SK-N-SH (cell line): ENCODE data around the gene SUMF1. TPM values are rescaled to one million over a fixed set of nuclear protein-coding genes. Genes with fewer than 3 reads are reported as not detected.

Source experiments
- CTCF ChIA-PET: fragments of 300-600, 350-600 bp; formaldehyde crosslinking; extraction: SDS; loops from one replicate; lab custom pipeline; 2021; lab: Yijun Ruan, JAX
- POLR2A ChIA-PET: fragments of 350-600 bp; sonication (Branson Sonifier 250); formaldehyde crosslinking; extraction: SDS; loops from one replicate; lab custom pipeline; 2020; ENCODE audit warnings: antibody characterized with exemption, inconsistent platforms; lab: Yijun Ruan, JAX
- DNase-seq: peaks from one replicate; pipeline ENCODE4 v3.0.0; 2012
- H2AFZ ChIP-seq: fragments of 200-600 bp; sonication (generic); 2 replicates; pipeline ENCODE4 v1.8.1; 2016; ENCODE audit warnings: antibody characterized with exemption, mild to moderate bottlenecking, low read depth
- H3F3A ChIP-seq: fragments of 200-600 bp; sonication (generic); replicated peaks from 2 replicates; pipeline ENCODE3; 2016; ENCODE audit warnings: antibody characterized with exemption, mild to moderate bottlenecking; ENCODE audit not compliant: insufficient read depth
- H3K27ac ChIP-seq, 2 experiments: fragments of 200-500 bp in 1 of 2; fragments of 200-600 bp in 1 of 2; sonication (Bioruptor generic) in 1 of 2; sonication (generic), shearing (Covaris generic) in 1 of 2; 2 replicates each; pipeline versions ENCODE4 v1.5.1 to v1.6.1; 2014 to 2016; ENCODE audit warnings: low read depth in 2 of 2, inconsistent platforms in 1 of 2, low read length in 1 of 2, mild to moderate bottlenecking in 1 of 2, mixed read lengths in 1 of 2
- H3K27me3 ChIP-seq: fragments of 200-600 bp; sonication (generic), shearing (Covaris generic); 2 replicates; pipeline ENCODE4 v1.6.1; 2016; ENCODE audit warnings: mixed run types; ENCODE audit not compliant: insufficient read depth
- H3K36me3 ChIP-seq, 2 experiments: fragments of 200-500 bp in 1 of 2; fragments of 200-600 bp in 1 of 2; sonication (Bioruptor generic) in 1 of 2; sonication (generic) in 1 of 2; replicated peaks in 1 of 2; 2 replicates each; pipeline versions ENCODE3 to v1.5.1; 2014 to 2016; ENCODE audit warnings: low read length in 1 of 2, mild to moderate bottlenecking in 1 of 2; ENCODE audit not compliant: insufficient read depth in 2 of 2, control insufficient read depth in 1 of 2
- H3K4me1 ChIP-seq, 2 experiments: fragments of 200-500 bp in 1 of 2; fragments of 200-600 bp in 1 of 2; sonication (Bioruptor generic) in 1 of 2; sonication (generic), shearing (Covaris generic) in 1 of 2; 2 replicates each; pipeline versions ENCODE4 v1.5.1 to v1.6.1; 2014 to 2016; ENCODE audit warnings: low read depth in 1 of 2, low read length in 1 of 2, mixed run types in 1 of 2; ENCODE audit not compliant: insufficient read depth in 2 of 2, control insufficient read depth in 1 of 2
- H3K4me2 ChIP-seq: fragments of 200-600 bp; sonication (generic), shearing (Covaris generic); 2 replicates; pipeline ENCODE4 v1.6.1; 2017; ENCODE audit warnings: mixed run types
- H3K4me3 ChIP-seq, 2 experiments: fragments of 200-500 bp in 1 of 2; fragments of 200-600 bp in 1 of 2; sonication (Bioruptor generic) in 1 of 2; sonication (generic), shearing (Covaris generic) in 1 of 2; 2 replicates each; pipeline versions ENCODE4 v1.5.1 to v1.8.1; 2014 to 2016; ENCODE audit warnings: low read depth in 2 of 2, inconsistent platforms in 1 of 2, low read length in 1 of 2, mild to moderate bottlenecking in 1 of 2, mixed read lengths in 1 of 2, moderate library complexity in 1 of 2
- H3K79me2 ChIP-seq: fragments of 200-600 bp; sonication (generic); 2 replicates; pipeline ENCODE4 v1.8.1; 2017; ENCODE audit warnings: mild to moderate bottlenecking; ENCODE audit not compliant: insufficient read depth
- H3K9ac ChIP-seq: fragments of 200-600 bp; sonication (generic); 2 replicates; pipeline ENCODE4 v1.6.1; 2017; ENCODE audit warnings: mixed run types
- H3K9me2 ChIP-seq: fragments of 200-600 bp; sonication (generic); 2 replicates; pipeline ENCODE4 v1.6.1; 2017; ENCODE audit warnings: mixed run types
- H3K9me3 ChIP-seq: fragments of 200-600 bp; sonication (generic); 2 replicates; pipeline ENCODE4 v1.6.1; 2017; ENCODE audit warnings: mixed run types, mild to moderate bottlenecking, moderate library complexity
- H4K20me1 ChIP-seq: fragments of 200-600 bp; sonication (generic); 2 replicates; pipeline ENCODE4 v1.6.1; 2017; ENCODE audit warnings: mild to moderate bottlenecking, mixed run types; ENCODE audit not compliant: insufficient read depth
- ELF1 ChIP-seq: IDR thresholded peaks from 2 replicates; pipeline ENCODE4 v1.4.0; 2012
- EP300 ChIP-seq, 2 experiments: IDR thresholded peaks; 2 replicates each; pipeline versions ENCODE4 v1.4.0 to v1.6.1; 2012; ENCODE audit warnings: borderline replicate concordance in 1 of 2, low read depth in 1 of 2, low read length in 1 of 2
- FOSL2 ChIP-seq: IDR thresholded peaks from 2 replicates; pipeline ENCODE4 v1.4.0; 2012; ENCODE audit warnings: low read depth, mild to moderate bottlenecking, moderate library complexity, borderline replicate concordance
- JUND ChIP-seq: IDR thresholded peaks from 2 replicates; pipeline ENCODE4 v1.4.0; 2012
- MXI1 ChIP-seq: IDR thresholded peaks from 2 replicates; pipeline ENCODE4 v1.6.1; 2012; ENCODE audit warnings: mild to moderate bottlenecking, low read depth, low read length, improper control_type of control experiment
- NRF1 ChIP-seq: IDR thresholded peaks from 2 replicates; pipeline ENCODE4 v1.6.1; 2012; ENCODE audit warnings: low read depth, mild to moderate bottlenecking, low read length
- POLR2AphosphoS5 ChIP-seq: IDR thresholded peaks from 2 replicates; pipeline ENCODE4 v1.6.1; 2012; ENCODE audit warnings: low read depth, low read length
- RAD21 ChIP-seq: IDR thresholded peaks from 2 replicates; pipeline ENCODE4 v1.6.1; 2012; ENCODE audit warnings: mild to moderate bottlenecking, low read length
- RCOR1 ChIP-seq: fragments of 150-350 bp; IDR thresholded peaks from 2 replicates; pipeline ENCODE4 v1.6.1; 2017; ENCODE audit warnings: antibody characterized with exemption, low read length
- RFX5 ChIP-seq: IDR thresholded peaks from 2 replicates; pipeline ENCODE4 v1.6.1; 2012; ENCODE audit warnings: mild to moderate bottlenecking, improper control_type of control experiment, low read length
- TAF1 ChIP-seq: IDR thresholded peaks from 2 replicates; pipeline ENCODE4 v1.6.1; 2012; ENCODE audit warnings: low read depth, mild to moderate bottlenecking, low read length, moderate library complexity, borderline replicate concordance
- YY1 ChIP-seq: IDR thresholded peaks from 2 replicates; pipeline ENCODE4 v1.4.0; 2012; ENCODE audit warnings: low read depth, mild to moderate bottlenecking
- WGBS: methylation state at CpG from one replicate; pipeline ENCODE4 v1.1.6; 2017; ENCODE audit warnings: low lambda C conversion rate; 5-methylcytosine and 5-hydroxymethylcytosine counted together
- polyA plus RNA-seq, 3 experiments: library from polyadenylated mRNA; depleted of rRNA; stranded (reverse); fragments of >200 nt; gene quantifications; 2 replicates each; pipeline ENCODE4 v1.2.3, GENCODE V29; 2012
- TF ChIP-seq, protein P1 (sequence below): IDR thresholded peaks from 2 replicates; pipeline ENCODE4 v1.4.0; 2012; ENCODE audit warnings: low read depth
- TF ChIP-seq, protein P2 (sequence below): fragments of 150-350 bp; IDR thresholded peaks from 2 replicates; pipeline ENCODE4 v1.6.1; 2017; ENCODE audit warnings: antibody characterized with exemption, low read length, low read depth, borderline replicate concordance
- TF ChIP-seq, protein P3 (sequence below): fragments of 200-600 bp; sonication (generic); IDR thresholded peaks from 2 replicates; pipeline ENCODE4 v1.6.1; 2017; ENCODE audit warnings: antibody characterized with exemption, mild to moderate bottlenecking, moderate library complexity

SUMF1 gene
- polyA plus RNA-seq, 1 of the 3 experiments (the other 2 are of a cell fraction): 56.9 TPM

DNA sequence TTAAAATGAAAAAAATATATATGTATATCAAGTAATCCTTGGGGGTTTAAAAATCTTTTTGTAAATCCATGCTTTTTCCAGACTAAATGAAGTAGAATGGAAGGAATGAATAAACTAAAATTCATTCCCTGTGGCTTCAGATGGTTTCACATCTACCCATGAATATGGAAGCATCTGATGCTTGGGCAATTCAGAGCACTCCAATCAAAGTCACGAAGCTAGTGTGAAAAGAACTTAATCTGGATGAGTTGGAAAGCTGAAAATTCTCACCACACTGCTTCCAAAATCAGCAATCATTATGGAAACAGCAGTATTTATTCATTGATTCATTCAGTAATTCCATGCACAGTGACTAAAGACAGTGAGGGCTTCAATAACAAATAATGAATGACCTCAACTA lies 55.2 kb downstream of the SUMF1 start:
- H3K9me2 ChIP-seq: no peaks in the 10 kb centered on the region
- H3K27ac ChIP-seq: no peak overlapping the region
- H4K20me1 ChIP-seq: no peaks in the 10 kb centered on the region
- CTCF ChIA-PET: interaction anchor here (0.8 kb wide), 1 partner anchor 14 kb away, joined by 3 read pairs; no protein-coding TSS in a partner anchor
- no peaks in the 10 kb centered on the region for H3K79me2 ChIP-seq
- no peak overlapping the region for H3K9ac ChIP-seq
- H3K9me3 ChIP-seq: no peaks in the 10 kb centered on the region
- H3K4me2 ChIP-seq: no peak overlapping the region
- H2AFZ ChIP-seq: no peak overlapping the region
- WGBS: 85% methylated on average over 1 of the region's 1 CpG
- no peak for TF ChIP-seq RCOR1
- TF ChIP-seq, protein P1, sequence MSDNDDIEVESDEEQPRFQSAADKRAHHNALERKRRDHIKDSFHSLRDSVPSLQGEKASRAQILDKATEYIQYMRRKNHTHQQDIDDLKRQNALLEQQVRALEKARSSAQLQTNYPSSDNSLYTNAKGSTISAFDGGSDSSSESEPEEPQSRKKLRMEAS: no peak
- TF ChIP-seq FOSL2: no peak
- no peak for TF ChIP-seq MXI1
- TF ChIP-seq TAF1: no peak
- no peak for TF ChIP-seq RFX5
- no peak for TF ChIP-seq ELF1
- no peak for TF ChIP-seq NRF1
- TF ChIP-seq JUND: no peak
- TF ChIP-seq YY1: no peak
- TF ChIP-seq, protein P2, sequence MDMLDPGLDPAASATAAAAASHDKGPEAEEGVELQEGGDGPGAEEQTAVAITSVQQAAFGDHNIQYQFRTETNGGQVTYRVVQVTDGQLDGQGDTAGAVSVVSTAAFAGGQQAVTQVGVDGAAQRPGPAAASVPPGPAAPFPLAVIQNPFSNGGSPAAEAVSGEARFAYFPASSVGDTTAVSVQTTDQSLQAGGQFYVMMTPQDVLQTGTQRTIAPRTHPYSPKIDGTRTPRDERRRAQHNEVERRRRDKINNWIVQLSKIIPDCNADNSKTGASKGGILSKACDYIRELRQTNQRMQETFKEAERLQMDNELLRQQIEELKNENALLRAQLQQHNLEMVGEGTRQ: no peak
- TF ChIP-seq, protein P3, sequence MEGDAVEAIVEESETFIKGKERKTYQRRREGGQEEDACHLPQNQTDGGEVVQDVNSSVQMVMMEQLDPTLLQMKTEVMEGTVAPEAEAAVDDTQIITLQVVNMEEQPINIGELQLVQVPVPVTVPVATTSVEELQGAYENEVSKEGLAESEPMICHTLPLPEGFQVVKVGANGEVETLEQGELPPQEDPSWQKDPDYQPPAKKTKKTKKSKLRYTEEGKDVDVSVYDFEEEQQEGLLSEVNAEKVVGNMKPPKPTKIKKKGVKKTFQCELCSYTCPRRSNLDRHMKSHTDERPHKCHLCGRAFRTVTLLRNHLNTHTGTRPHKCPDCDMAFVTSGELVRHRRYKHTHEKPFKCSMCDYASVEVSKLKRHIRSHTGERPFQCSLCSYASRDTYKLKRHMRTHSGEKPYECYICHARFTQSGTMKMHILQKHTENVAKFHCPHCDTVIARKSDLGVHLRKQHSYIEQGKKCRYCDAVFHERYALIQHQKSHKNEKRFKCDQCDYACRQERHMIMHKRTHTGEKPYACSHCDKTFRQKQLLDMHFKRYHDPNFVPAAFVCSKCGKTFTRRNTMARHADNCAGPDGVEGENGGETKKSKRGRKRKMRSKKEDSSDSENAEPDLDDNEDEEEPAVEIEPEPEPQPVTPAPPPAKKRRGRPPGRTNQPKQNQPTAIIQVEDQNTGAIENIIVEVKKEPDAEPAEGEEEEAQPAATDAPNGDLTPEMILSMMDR: no peak
- TF ChIP-seq, all 33 proteins: peak for 0
- POLR2A ChIA-PET: no interaction called here
- Histone ChIP-seq H3K4me3 (no peak overlapping the region), H3K36me3 (peaks cover 2 to 3% of the 10 kb centered on the region in 2 experiments), H3F3A (peaks cover 9% of the 10 kb centered on the region), H3K27me3 (no peaks in the 10 kb centered on the region), H3K4me1 (peaks cover 6 to 12% of the 10 kb centered on the region in 2 experiments)
- DNase-seq: no peak

DNA sequence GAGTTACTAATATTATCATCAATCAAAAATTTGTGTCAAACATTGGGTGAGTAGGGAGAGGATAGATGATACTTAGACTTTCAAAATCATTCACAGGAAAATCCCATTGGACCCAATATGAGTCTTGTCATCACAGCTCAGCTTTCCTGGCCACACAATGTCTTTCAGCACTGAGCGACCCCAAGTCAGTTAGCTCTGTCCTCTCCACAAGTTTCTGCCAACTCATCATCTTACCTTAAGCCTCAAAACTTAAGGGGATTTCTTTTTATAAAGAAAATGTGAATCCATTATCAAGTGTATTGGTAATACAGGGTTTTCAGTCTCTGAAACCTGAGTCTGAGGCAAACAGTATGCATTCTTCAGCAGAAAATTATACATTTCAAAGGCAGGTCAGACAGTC lies 55.8 kb downstream of the SUMF1 start:
- DNase-seq: no peak
- POLR2A ChIA-PET: no interaction called here
- TF ChIP-seq MXI1 (no peak), FOSL2 (no peak), JUND (no peak), POLR2AphosphoS5 (no peak), EP300 (IDR thresholded peaks at IDR 0.05; ENCODE audit: borderline replicate concordance in 1 of 2, low read depth in 1 of 2, low read length in 1 of 2) (no peak), RAD21 (no peak)
- TF ChIP-seq, protein P1: no peak

More for the DNA sequence above, 55.8 kb downstream of the SUMF1 start:
- Histone ChIP-seq H3K9me2 (no peaks in the 10 kb centered on the region), H2AFZ (no peak overlapping the region), H3K27me3 (no peaks in the 10 kb centered on the region), H3K9ac (no peak overlapping the region), H3K4me3 (no peak overlapping the region), H3K4me1 (peaks cover 5 to 7% of the 10 kb centered on the region in 2 experiments; a peak in 3 of 4 replicates), H3K79me2 (no peaks in the 10 kb centered on the region), H4K20me1 (no peaks in the 10 kb centered on the region), H3K4me2 (no peak overlapping the region), H3K36me3 (peaks cover 2% of the 10 kb centered on the region in 2 experiments), H3F3A (peaks cover 3% of the 10 kb centered on the region), H3K9me3 (no peaks in the 10 kb centered on the region), H3K27ac (no peak overlapping the region)
- CTCF ChIA-PET: no interaction called here
- 94% methylated on average over 1 of the region's 1 CpG for WGBS
